CD4-positive, alpha-beta T cell treated with Interleukin-21 for 1 hour (primary cell): Measurements from ENCODE around the gene MAP3K13.
"Not testable (repeated sequence)": the region's sequence is repeated elsewhere in the genome, so short reads cannot be mapped to it uniquely, and the experiment has no call there.

ENCODE experiments used
- DNase-seq: peaks from one replicate; pipeline ENCODE4 v3.0.0-alpha.2; 2020

Gene MAP3K13

GRCh38 chr3:185400866-185401265, 37.9 kb downstream of the MAP3K13 start:
- no peak for DNase-seq

GRCh38 chr3:185401319-185401955, 38.5 kb downstream of the MAP3K13 start:
- no peak for DNase-seq

- no peak for DNase-seq
Measured at GRCh38 chr3:185402561-185402960, 39.6 kb downstream of the MAP3K13 start.

GRCh38 chr3:185403002-185403401, 40.1 kb downstream of the MAP3K13 start:
- DNase-seq, result no peak

GRCh38 chr3:185405243-185405642, 42.3 kb downstream of the MAP3K13 start:
- no peak for DNase-seq

GRCh38 chr3:185405664-185406063, 42.7 kb downstream of the MAP3K13 start:
- DNase-seq, result no peak

DNA sequence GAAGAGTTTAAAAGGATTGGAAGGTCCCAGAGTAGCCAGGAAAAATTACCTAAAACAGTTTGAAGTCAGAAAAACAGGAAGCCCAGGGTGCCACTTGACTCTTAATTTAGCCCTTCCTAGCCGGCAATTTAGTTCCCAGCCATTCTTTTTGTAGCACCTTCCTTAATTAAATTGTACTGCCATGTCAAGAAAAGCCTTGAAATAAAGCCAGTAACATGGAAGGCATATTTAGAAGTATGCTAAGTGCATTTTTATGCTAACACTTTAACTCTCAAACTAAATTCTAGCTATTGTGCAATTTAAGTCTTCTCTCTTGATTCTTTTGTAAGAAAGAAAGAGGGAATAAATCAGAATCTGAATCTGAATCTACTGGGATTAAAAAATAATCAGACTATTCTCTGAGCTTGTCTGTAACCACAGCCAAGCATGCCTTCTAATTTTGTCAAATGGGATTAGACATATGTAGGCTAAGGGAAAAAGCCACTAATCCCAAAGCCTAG, 43.2 kb downstream of the MAP3K13 start:
- DNase-seq, result no peak

GRCh38 chr3:185409957-185410356, 47.0 kb downstream of the MAP3K13 start:
- DNase-seq, result no peak

DNA sequence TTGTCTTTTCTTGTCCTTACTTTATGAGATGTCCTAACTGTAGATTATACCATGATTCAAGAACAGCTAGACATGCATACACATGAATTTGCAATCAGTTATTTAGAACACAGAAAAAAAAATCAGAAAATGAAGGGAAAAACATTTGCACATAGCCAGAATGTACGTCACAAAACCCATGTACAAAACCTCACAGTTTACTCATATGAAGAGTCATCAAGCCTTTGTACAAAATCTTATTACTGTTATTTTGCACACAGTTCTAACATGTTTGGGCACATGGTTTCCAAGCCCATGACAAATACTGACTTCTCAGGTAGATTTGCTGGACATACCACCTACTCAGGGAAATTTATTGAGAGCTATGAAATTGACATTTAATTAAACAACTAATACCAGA, 48.2 kb downstream of the MAP3K13 start:
- DNase-seq, result no peak

DNA sequence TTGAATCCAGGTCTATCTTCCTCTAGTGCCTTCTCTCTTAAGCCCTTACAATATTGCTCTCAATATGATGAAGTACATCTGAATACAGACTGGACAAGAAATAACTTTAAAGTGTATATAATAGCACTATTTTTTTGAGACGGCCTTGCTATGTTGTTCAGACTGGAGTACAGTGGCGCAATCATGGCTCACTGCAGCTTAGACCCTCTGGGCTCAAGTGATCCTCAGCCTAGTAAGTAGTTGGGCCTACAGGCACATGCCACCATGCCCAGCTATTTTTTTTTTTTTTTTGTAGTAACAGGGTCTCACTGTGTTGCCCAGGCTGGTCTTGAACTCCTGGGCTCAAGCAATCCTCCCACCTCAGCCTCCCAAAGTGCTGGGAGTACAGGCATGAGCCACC, 53.6 kb downstream of the MAP3K13 start:
- DNase-seq, result no peak

DNA sequence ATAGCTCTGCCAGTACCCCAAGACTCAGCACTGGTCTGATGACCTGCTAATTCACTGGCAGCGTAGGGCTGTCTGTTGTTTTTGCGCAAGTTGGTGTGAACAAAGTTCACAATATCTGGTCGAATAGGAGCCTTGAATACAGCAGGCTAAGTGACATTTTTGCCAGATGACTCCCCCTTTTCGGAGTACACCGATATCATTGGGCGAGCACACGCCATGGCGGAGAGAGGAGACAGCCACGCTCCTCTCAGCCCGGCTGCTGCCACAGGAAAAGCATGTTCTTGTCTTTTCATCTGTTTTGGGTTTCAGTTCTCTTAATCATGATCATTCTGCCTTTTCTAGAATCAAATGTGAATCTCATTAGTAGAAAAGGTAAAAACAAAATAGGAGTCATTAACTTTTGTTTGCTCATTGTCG, 55.6 kb downstream of the MAP3K13 start:
- DNase-seq, result not testable (repeated sequence)

DNA sequence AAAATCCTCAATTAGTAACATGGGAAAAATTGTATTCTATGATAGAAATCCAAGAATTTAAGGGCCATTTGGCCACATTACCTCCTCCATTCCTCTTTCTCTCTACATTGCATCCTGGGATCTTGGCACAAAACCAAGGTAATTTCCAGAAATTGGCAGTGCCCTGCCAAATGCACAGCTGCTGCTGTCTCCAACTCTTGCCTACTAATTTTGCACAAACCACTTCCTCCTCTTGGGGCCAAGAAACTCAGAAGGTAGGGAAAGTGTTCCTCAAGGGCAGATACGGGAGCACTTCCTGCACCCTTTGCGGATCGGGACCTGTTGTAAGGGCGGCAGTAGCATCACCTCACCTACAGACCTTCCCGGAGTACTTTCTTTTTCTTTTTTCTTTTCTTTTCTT, 57.8 kb downstream of the MAP3K13 start:
- DNase-seq, result no peak

DNA sequence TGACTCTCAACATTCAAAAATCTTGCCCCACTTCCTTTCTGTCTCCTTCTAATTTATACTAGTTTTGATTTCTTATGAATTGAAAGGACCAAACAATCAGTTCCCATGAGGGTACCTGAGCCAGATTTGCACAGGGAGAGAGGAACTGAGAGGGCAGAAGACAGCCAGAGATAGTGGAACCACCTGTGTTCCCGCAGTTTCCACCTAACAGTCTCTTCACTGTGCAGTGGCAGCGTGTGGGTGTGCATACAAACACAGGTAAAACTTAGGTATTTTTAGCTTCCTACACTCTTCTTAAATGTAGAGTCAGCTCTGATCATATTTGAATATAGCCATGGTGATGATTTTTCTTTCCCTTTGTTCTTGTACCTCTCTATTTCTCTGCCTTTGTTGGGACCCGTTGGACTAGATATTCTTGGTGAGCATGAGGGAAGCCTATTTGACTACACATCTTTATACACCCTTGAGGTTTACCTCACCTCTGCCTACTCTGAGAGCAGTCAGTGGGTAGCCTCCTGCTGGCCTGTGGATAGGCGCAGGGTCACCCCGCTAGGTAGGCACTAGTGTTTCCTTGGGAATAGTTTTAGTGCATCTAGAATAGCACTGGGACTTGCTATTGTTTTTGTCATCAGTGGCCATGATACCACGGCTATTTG, 58.8 kb downstream of the MAP3K13 start:
- no peak for DNase-seq

DNA sequence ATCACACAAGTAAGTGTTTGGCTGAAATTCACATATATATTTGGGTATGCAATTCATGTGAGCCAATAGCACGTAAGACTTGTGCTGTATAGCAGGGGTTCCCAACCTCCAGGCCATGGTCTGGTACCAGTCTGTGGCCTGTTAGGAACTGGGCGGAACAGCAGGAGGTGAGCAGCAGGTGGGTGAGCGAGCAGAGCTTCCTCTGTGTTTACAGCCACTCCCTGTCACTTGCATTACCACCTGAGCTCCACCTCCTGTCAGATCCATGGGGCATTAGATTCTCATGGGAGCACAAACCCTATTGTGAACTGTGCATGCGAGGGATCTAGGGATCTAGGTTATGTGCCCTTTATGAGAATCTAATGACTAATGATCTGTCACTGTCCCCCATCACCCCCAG, 59.7 kb downstream of the MAP3K13 start:
- no peak for DNase-seq

GRCh38 chr3:185423178-185423577, 60.2 kb downstream of the MAP3K13 start:
- DNase-seq, result no peak

DNA sequence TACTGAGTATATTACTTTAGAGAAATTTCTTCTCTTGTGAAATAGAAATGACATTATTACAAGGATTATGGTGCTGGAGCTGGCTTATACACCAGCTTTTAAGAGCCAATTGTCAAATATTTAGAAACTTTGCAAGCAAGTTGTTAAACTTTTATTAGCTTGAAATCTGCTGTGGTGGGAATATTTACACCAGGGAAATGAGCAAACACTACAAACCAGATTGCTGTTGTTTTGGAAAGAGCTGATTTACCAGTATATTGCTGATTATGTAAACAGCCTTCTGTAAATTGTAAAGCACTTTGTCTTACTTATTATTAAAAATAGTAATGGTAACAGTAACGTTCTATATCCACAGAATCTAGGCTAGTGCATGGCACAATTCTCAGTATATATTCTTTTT, 61.5 kb downstream of the MAP3K13 start:
- no peak for DNase-seq

- DNase-seq, result no peak
Measured at GRCh38 chr3:185430375-185430774, 67.4 kb downstream of the MAP3K13 start.

DNA sequence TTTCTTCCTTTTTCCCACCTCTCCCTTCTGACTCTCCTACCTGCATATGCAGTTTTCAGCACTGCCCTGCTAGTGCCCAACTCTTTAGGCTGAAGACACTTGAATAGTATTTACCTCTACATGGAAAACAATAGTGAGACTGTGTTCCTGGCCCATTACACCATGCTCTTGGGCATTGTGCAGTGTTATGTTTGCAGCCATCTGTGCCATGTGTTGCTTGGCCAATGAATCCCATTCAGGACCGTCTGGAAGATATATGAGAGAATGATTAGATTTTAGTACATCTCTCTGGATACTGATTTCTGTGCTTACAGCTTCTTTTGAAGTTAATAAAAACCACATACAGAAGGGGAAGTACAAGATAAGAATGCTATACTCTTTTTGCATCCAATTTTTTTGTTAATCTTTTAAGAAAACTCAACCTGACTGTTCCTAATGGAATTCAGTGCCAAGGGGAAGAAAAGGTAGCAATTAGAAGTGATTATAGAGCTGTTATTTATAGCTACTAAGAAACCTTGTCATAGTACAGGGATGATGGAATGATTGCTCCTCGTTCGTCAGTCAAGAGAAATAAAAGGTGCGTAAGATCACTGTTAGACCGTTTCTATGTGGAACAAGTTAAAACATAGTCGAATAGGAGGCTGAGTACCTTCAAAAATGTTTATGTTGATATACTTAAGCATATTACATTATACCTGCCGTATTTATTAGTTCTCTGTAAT, 77.0 kb downstream of the MAP3K13 start:
- no peak for DNase-seq

DNA sequence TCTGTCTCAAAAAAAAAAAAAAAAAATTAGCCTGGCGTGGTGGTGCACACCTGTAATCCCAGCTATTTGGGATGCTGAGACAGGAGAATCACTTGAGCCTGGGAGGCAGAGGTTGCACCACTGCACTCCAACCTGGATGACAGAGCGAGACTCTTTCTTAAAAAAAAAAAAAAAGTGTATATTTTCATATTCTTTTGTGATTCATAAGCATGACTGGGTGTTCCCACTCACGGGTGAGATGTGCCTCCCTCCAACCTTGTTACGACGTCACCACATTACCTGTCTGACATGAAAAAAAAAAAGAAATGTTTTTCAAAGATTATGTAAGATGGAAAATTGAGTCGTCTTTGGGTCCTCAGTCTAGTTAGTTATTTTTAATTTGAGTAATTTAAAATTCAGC, 79.1 kb downstream of the MAP3K13 start:
- DNase-seq, result no peak

DNA sequence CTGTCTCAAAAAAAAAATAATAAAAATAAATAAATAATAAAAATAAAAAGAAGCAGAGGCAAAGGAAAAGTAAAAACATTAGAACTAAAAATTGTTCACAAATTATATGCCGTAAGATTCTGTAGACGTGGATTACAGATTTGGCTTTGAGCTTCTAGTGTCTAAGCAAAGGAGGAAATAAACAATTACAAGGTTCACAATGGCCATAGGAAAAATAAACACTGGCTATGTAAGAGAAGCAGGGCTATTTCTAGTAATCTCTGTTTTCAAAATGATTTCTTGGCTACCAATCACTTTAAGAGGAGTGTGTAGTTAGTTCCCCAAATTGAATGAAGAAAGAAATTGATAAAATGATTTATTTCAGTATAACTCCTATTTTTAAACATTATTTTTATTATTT, 81.4 kb downstream of the MAP3K13 start:
- DNase-seq, result no peak

DNA sequence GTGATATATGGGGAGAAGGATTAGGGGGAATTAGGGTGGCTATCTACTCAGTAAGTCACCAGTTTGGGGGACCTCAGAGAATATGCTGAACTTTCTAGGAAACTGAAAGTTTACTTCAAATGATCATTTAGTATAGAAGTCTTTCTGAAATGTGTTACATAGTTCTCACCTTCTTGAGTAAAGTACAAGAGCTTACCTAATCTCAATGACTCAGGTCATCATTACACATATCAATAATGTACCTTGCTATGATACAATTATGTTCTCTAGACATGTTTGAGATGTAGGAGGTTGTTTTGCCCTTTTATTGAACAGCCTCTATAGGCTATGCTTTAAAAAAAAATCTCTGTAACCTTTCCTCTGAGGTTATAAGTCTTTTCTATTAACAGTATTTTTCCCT, 85.2 kb downstream of the MAP3K13 start:
- no peak for DNase-seq

- not testable (repeated sequence) for DNase-seq
Measured at GRCh38 chr3:185451432-185451831, 88.5 kb downstream of the MAP3K13 start.

DNA sequence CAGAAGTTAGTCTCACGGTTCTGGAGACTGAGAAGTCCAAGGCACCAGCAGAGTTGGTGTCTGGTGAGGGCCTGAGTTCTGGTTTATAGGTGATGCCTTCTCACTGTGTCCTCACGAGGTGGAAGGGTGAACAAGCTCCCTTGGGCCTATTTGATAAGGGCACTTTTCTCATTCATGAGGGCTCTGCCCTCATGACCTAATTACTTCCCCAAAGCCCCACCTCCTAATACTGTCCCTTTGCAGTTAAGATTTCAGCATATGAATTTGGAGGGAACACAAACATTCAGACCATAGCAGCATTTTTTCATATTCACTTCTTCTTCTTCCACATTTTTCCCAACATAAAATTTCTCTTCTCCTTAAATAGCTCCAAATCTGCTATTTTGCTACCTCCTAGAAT, 94.4 kb downstream of the MAP3K13 start:
- DNase-seq, result no peak

DNA sequence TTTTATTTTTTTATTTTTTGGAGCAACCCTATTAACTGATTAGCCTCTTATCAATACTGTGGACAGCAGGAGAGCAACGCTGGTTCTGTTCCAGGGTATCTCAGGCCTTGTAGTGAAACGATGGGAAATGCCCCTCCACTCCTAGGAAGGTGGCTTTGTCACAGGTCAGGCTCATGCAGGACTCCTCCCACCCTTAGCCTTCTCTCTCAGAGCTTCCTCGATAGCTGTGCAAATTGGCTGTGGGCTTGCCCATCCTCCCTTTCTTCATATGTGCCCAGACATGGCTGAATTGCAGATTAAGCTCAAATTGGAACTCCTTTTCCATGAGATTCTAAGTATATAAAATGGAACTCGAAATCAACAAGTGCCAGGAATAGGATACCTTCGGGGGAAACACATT, 97.4 kb downstream of the MAP3K13 start:
- DNase-seq, result no peak
